ENCODE results near the gene KNDC1. TPM values are rescaled to one million over a fixed set of nuclear protein-coding genes. Genes with fewer than 3 reads are reported as not detected.

KNDC1 gene
- polyA plus RNA-seq, 1 donor from 2014 or later, result 4.3 TPM

GRCh38 chr10:133185421-133185820 is 25.4 kb downstream of the KNDC1 start:
- Histone ChIP-seq H2AFZ (ENCODE audit: low read depth, low read length) (no peak overlapping the region), H3K4me3 (ENCODE audit: low read length) (no peak overlapping the region), H3K79me2 (replicated peaks; ENCODE audit: insufficient read depth, low read length) (no peaks in the 10 kb centered on the region), H4K20me1 (ENCODE audit: insufficient read depth) (no peaks in the 10 kb centered on the region), H3K9me3 (ENCODE audit: low read length) (no peaks in the 10 kb centered on the region), H3F3A (ENCODE audit: insufficient read depth, low read length, poor library complexity, severe bottlenecking) (no peaks in the 10 kb centered on the region), H3K27me3 (ENCODE audit: insufficient read depth, low read depth, low read length) (no peaks in the 10 kb centered on the region), H3K9ac (ENCODE audit: low read length) (no peak overlapping the region), H3K36me3 (ENCODE audit: insufficient read depth, low read length) (no peaks in the 10 kb centered on the region), H3K4me2 (ENCODE audit: low read length) (no peak overlapping the region), H3K9me2 (ENCODE audit: insufficient read depth, low read length) (no peaks in the 10 kb centered on the region), H3K27ac (ENCODE audit: low read length) (no peak overlapping the region)
- no peak for TF ChIP-seq EP300 (conservative IDR thresholded peaks at IDR 0.05; ENCODE audit: poor library complexity, severe bottlenecking)
- TF ChIP-seq MXI1 (conservative IDR thresholded peaks at IDR 0.05; ENCODE audit: poor library complexity, severe bottlenecking), result no peak
- TF ChIP-seq SMC3 (conservative IDR thresholded peaks at IDR 0.05; ENCODE audit: poor library complexity), result no peak
- TF ChIP-seq TAF1 (IDR thresholded peaks at IDR 0.05; ENCODE audit: low read depth), result no peak
- TF ChIP-seq RAD21 (conservative IDR thresholded peaks at IDR 0.05), result no peak
- TF ChIP-seq EZH2 (IDR thresholded peaks at IDR 0.05; ENCODE audit: borderline replicate concordance, insufficient read depth, low read length, poor library complexity, severe bottlenecking), result no peak
- no peak for TF ChIP-seq POLR2AphosphoS5 (IDR thresholded peaks at IDR 0.05)
- no peak for TF ChIP-seq REST (IDR thresholded peaks at IDR 0.05; ENCODE audit: borderline replicate concordance)
- no peak for TF ChIP-seq CTCF (IDR thresholded peaks at IDR 0.05; ENCODE audit: poor library complexity, severe bottlenecking)

GRCh38 chr10:133185916-133186315 is 25.9 kb downstream of the KNDC1 start:
- H3K27me3 ChIP-seq (ENCODE audit: insufficient read depth, low read depth, low read length), result no peaks in the 10 kb centered on the region
- H2AFZ ChIP-seq (ENCODE audit: low read depth, low read length), result no peak overlapping the region
- H3K9ac ChIP-seq (ENCODE audit: low read length), result no peak overlapping the region
- no peaks in the 10 kb centered on the region for H3K79me2 ChIP-seq (replicated peaks; ENCODE audit: insufficient read depth, low read length)
- no peaks in the 10 kb centered on the region for H3K36me3 ChIP-seq (ENCODE audit: insufficient read depth, low read length)
- no peak overlapping the region for H3K4me2 ChIP-seq (ENCODE audit: low read length)
- H3K9me3 ChIP-seq (ENCODE audit: low read length), result no peaks in the 10 kb centered on the region
- no peaks in the 10 kb centered on the region for H3K9me2 ChIP-seq (ENCODE audit: insufficient read depth, low read length)
- no peak overlapping the region for H3K4me3 ChIP-seq (ENCODE audit: low read length)
- no peak for TF ChIP-seq CTCF (IDR thresholded peaks at IDR 0.05; ENCODE audit: poor library complexity, severe bottlenecking)
- no peak overlapping the region for H3K27ac ChIP-seq (ENCODE audit: low read length)
- no peaks in the 10 kb centered on the region for H3F3A ChIP-seq (ENCODE audit: insufficient read depth, low read length, poor library complexity, severe bottlenecking)
- H4K20me1 ChIP-seq (ENCODE audit: insufficient read depth), result no peaks in the 10 kb centered on the region
